Measurements from ENCODE around the gene MRPL23.

MRPL23 gene

GRCh38 chr11:2004466-2004865 is 57.3 kb downstream of the MRPL23 start:
- Histone ChIP-seq H3K4me2 (ENCODE audit: low read depth, low read length, poor library complexity, severe bottlenecking) (no peak overlapping the region), H3K79me2 (ENCODE audit: insufficient read depth, low read length) (no peaks in the 10 kb centered on the region)
- TF ChIP-seq EZH2phosphoT487 (conservative IDR thresholded peaks at IDR 0.05; ENCODE audit: low read length): no peak
- TF ChIP-seq CTCF (IDR thresholded peaks at IDR 0.05; ENCODE audit: insufficient read depth, low read length, poor library complexity, severe bottlenecking): no peak

More at GRCh38 chr11:2004466-2004865, 57.3 kb downstream of the MRPL23 start:
- no peaks in the 10 kb centered on the region for H3K36me3 ChIP-seq (ENCODE audit: low read length)
- no peaks in the 10 kb centered on the region for H3K9me3 ChIP-seq (ENCODE audit: insufficient read depth, low read length)
- H3K9me2 ChIP-seq (replicated peaks; ENCODE audit: insufficient read depth, low read length): no peaks in the 10 kb centered on the region
- H2AFZ ChIP-seq (ENCODE audit: low read depth, low read length, severe bottlenecking): no peak overlapping the region
- no peaks in the 10 kb centered on the region for H4K20me1 ChIP-seq (ENCODE audit: low read depth, low read length)
- H3F3A ChIP-seq (ENCODE audit: insufficient read depth): no peaks in the 10 kb centered on the region
- no peaks in the 10 kb centered on the region for H3K27me3 ChIP-seq (ENCODE audit: low read length)
- H3K27ac ChIP-seq (ENCODE audit: low read depth, low read length): no peak overlapping the region
- no peak overlapping the region for H3K9ac ChIP-seq (ENCODE audit: low read length)
- H3K4me3 ChIP-seq (ENCODE audit: insufficient read depth, low read length, poor library complexity, severe bottlenecking): no peak overlapping the region

Measured in SU-DHL-6 (cell line).